WTC11 (cell line): ENCODE data around the gene CLK3. TPM values are rescaled to one million over a fixed set of nuclear protein-coding genes. Genes with fewer than 3 reads are reported as not detected.

Experiments
- ATAC-seq: fragments of 200-7000 bp; cut with Tn5 transposase; 2 replicates; pipeline ENCODE4 v1.10.0; 2021; ENCODE audit warnings: mild to moderate bottlenecking, moderate library complexity
- CTCF ChIA-PET: fragments of 300-600 bp; sonication (Branson Sonifier 250); formaldehyde crosslinking; loops from one replicate; lab custom pipeline; 2021; ENCODE audit warnings: antibody characterized with exemption; lab: Charles Lee
- POLR2A ChIA-PET: fragments of 350-600 bp; sonication (Branson Sonifier 250); formaldehyde crosslinking; loops from one replicate; lab custom pipeline; 2021; ENCODE audit warnings: antibody characterized with exemption; lab: Charles Lee
- DNase-seq: peaks from one replicate; pipeline ENCODE4 v3.0.0; 2021; ENCODE audit warnings: low spot score
- H3K27ac Mint-ChIP-seq: 2 replicates; pipeline ENCODE4 v1.8.0; 2021; ENCODE audit warnings: mixed read lengths
- H3K27me3 Mint-ChIP-seq: 2 replicates; pipeline ENCODE4 v1.8.0; 2021; ENCODE audit warnings: low read depth, mild to moderate bottlenecking, moderate library complexity, mixed read lengths
- H3K36me3 Mint-ChIP-seq: 2 replicates; pipeline ENCODE4 v1.8.0; 2021; ENCODE audit warnings: mixed read lengths
- H3K4me1 Mint-ChIP-seq: 2 replicates; pipeline ENCODE4 v1.8.0; 2022; ENCODE audit warnings: mixed read lengths
- H3K4me3 Mint-ChIP-seq: 2 replicates; pipeline ENCODE4 v1.8.0; 2021; ENCODE audit warnings: mild to moderate bottlenecking, moderate library complexity, mixed read lengths
- H3K9me3 Mint-ChIP-seq: 2 replicates; pipeline ENCODE4 v1.8.0; 2021; ENCODE audit warnings: mixed read lengths
- AFF4 ChIP-seq: sonication (generic); formaldehyde crosslinking; IDR thresholded peaks from 2 replicates; pipeline ENCODE4 v1.8.1; 2023; ENCODE audit warnings: mild to moderate bottlenecking, missing genetic modification reagents, borderline replicate concordance
- ARID4B ChIP-seq: sonication (generic); formaldehyde crosslinking; IDR thresholded peaks from 2 replicates; pipeline ENCODE4 v1.8.0; 2023; ENCODE audit warnings: missing genetic modification reagents, mild to moderate bottlenecking, borderline replicate concordance
- ATF1 ChIP-seq: sonication (generic); formaldehyde crosslinking; IDR thresholded peaks from 2 replicates; pipeline ENCODE4 v1.8.1; 2023; ENCODE audit warnings: mild to moderate bottlenecking, moderate library complexity, missing genetic modification reagents
- GRHL2 ChIP-seq: fragments of 250-450 bp; sonication (Bioruptor Pico); IDR thresholded peaks from 2 replicates; pipeline ENCODE4 v1.8.0; 2022; ENCODE audit warnings: mild to moderate bottlenecking, moderate library complexity; ENCODE audit not compliant: insufficient replicate concordance, severe bottlenecking
- JUN ChIP-seq: sonication (generic); formaldehyde crosslinking; IDR thresholded peaks from 2 replicates; pipeline ENCODE4 v1.8.0; 2023; ENCODE audit warnings: mild to moderate bottlenecking, missing genetic modification reagents
- MAX ChIP-seq: sonication (generic); formaldehyde crosslinking; IDR thresholded peaks from 2 replicates; pipeline ENCODE4 v1.8.0; 2022; ENCODE audit warnings: mild to moderate bottlenecking, missing genetic modification reagents
- MXD4 ChIP-seq: fragments of 250-450 bp; sonication (Bioruptor Pico); IDR thresholded peaks from 2 replicates; pipeline ENCODE4 v1.8.0; 2021; ENCODE audit warnings: mild to moderate bottlenecking, moderate library complexity, borderline replicate concordance
- PRDM15 ChIP-seq: sonication (generic); formaldehyde crosslinking; IDR thresholded peaks from 2 replicates; pipeline ENCODE4 v1.8.0; 2022; ENCODE audit warnings: missing genetic modification reagents
- RORB ChIP-seq: fragments of 250-450 bp; sonication (Bioruptor Pico); IDR thresholded peaks from 2 replicates; pipeline ENCODE4 v1.9.0; 2021; ENCODE audit warnings: mild to moderate bottlenecking
- TEAD1 ChIP-seq: sonication (generic); formaldehyde crosslinking; IDR thresholded peaks from 2 replicates; pipeline ENCODE4 v1.8.0; 2022; ENCODE audit warnings: mild to moderate bottlenecking, missing genetic modification reagents
- TP53 ChIP-seq: sonication (generic); formaldehyde crosslinking; IDR thresholded peaks from 2 replicates; pipeline ENCODE4 v1.8.1; 2023; ENCODE audit warnings: mild to moderate bottlenecking, missing genetic modification reagents
- ZBTB21 ChIP-seq: sonication (generic); formaldehyde crosslinking; IDR thresholded peaks from 2 replicates; pipeline ENCODE4 v1.8.1; 2023; ENCODE audit warnings: mild to moderate bottlenecking, missing genetic modification reagents, borderline replicate concordance
- ZNF232 ChIP-seq: sonication (generic); formaldehyde crosslinking; IDR thresholded peaks from 2 replicates; pipeline ENCODE4 v1.8.0; 2022; ENCODE audit warnings: mild to moderate bottlenecking, missing genetic modification reagents
- ZNF416 ChIP-seq: fragments of 250-450 bp; sonication (Bioruptor Pico); IDR thresholded peaks from 2 replicates; pipeline ENCODE4 v1.9.0; 2021; ENCODE audit warnings: mild to moderate bottlenecking, inconsistent platforms
- ZNF425 ChIP-seq: fragments of 250-450 bp; sonication (Bioruptor Pico); conservative IDR thresholded peaks from 2 replicates; pipeline ENCODE4 v1.9.0; 2021; ENCODE audit warnings: mild to moderate bottlenecking
- ZSCAN18 ChIP-seq: fragments of 250-450 bp; sonication (Bioruptor Pico); IDR thresholded peaks from 2 replicates; pipeline ENCODE4 v2.1.2; 2022; ENCODE audit warnings: mild to moderate bottlenecking, moderate library complexity
- total RNA-seq: library from RNA; stranded (reverse); gene quantifications from 3 replicates; pipeline ENCODE4 v1.2.3, GENCODE V29; 2021

Gene CLK3
- total RNA-seq, 1 experiment from 2014 or later = 48.1 TPM

GRCh38 chr15:74608786-74609185 lies 6.8 kb upstream of the CLK3 start (continued):
- TF ChIP-seq ARID4B (CRISPR knock-in tag) = no peak
- TF ChIP-seq ZNF416 = no peak
- no peak for TF ChIP-seq ZBTB21 (CRISPR knock-in tag)
- no peak for TF ChIP-seq ZNF232 (CRISPR knock-in tag)
- TF ChIP-seq JUN = no peak
- no peak for TF ChIP-seq AFF4 (CRISPR knock-in tag)

GRCh38 chr15:74609938-74610301 lies 5.7 kb upstream of the CLK3 start:
- no peak for TF ChIP-seq MAX (CRISPR knock-in tag)
- no peak for TF ChIP-seq ATF1
- no peak for TF ChIP-seq ZSCAN18 (CRISPR knock-in tag)
- no peak for TF ChIP-seq MXD4 (CRISPR knock-in tag)
- TF ChIP-seq RORB (CRISPR knock-in tag) = no peak
- no peak for TF ChIP-seq GRHL2 (CRISPR knock-in tag)
- no peak for TF ChIP-seq ZNF425 (CRISPR knock-in tag)
- TF ChIP-seq TEAD1 (CRISPR knock-in tag) = no peak
- no peak for TF ChIP-seq TP53 (CRISPR knock-in tag)
- no peak for TF ChIP-seq PRDM15 (CRISPR knock-in tag)
- no peak for DNase-seq
- Mint-ChIP-seq H3K4me3 (no peak overlapping the region), H3K27me3 (peaks cover 51% of the 10 kb centered on the region), H3K4me1 (peaks cover 4% of the 10 kb centered on the region; the same call in 1 of the 2 replicates), H3K36me3 (no peaks in the 10 kb centered on the region), H3K9me3 (no peaks in the 10 kb centered on the region), H3K27ac (no peak overlapping the region)
- ChIA-PET POLR2A (no interaction called here), CTCF (interaction anchor here (3.8 kb wide), 1 partner anchor 12 kb away, joined by 20 read pairs; no protein-coding TSS in a partner anchor)
- no peak for ATAC-seq
